Mucosa of descending colon (tissue), 3 donors: ENCODE results near the gene ZNF407. TPM values are rescaled to one million over a fixed set of nuclear protein-coding genes. Genes with fewer than 3 reads are reported as not detected.

Experiments used
- ATAC-seq: fragments of 200-7000 bp; cut with Tn5 transposase; one replicate; pipeline ENCODE4 v1.9.1; 2020; ENCODE audit warnings: mild to moderate bottlenecking, moderate library complexity
- DNase-seq, 3 donors: peaks; one replicate each; pipeline ENCODE4 v3.0.0-alpha.2; 2020
- H3K36me3 ChIP-seq: fragments of 200-600 bp; one replicate; pipeline ENCODE4 v1.8.0; 2021; ENCODE audit warnings: low read depth, mild to moderate bottlenecking
- H3K4me1 ChIP-seq: fragments of 200-600 bp; one replicate; pipeline ENCODE4 v1.8.0; 2021; ENCODE audit warnings: low read depth, mild to moderate bottlenecking
- H3K4me3 ChIP-seq: fragments of 200-600 bp; one replicate; pipeline ENCODE4 v1.8.0; 2021; ENCODE audit warnings: mild to moderate bottlenecking
- H3K9me3 ChIP-seq: fragments of 200-600 bp; one replicate; pipeline ENCODE4 v1.8.0; 2021; ENCODE audit warnings: mild to moderate bottlenecking
- CTCF ChIP-seq: fragments of 200-600 bp; IDR thresholded peaks from one replicate; pipeline ENCODE4 v1.8.0; 2022; ENCODE audit warnings: antibody characterized with exemption, mild to moderate bottlenecking
- intact Hi-C, 2 donors: fragments of 100-400 bp; cut with DNase I in 1 of 2; cut with micrococcal nuclease in 1 of 2; formaldehyde crosslinking; loops; one replicate each; pipeline versions ENCODE4 v1.11.0 to v1.11.1; 2022; cut with DNase I, micrococcal nuclease
- total RNA-seq, 3 donors: library from RNA; stranded (reverse); fragmentation: NEBNext Ultra II Directional in 2 of 3; extraction: Animal tissue kit (Norgen Biotek cat#: 25700) in 2 of 3; gene quantifications; one replicate each; pipeline versions ENCODE4 v1.2.1 to v1.2.4, GENCODE V29; 2021 to 2023
- donor health status: DM: no; HTN: no; CAD: no; lungs with moderate emphysema.
- donor health status: DM: no; HTN: no; CAD: no.
- donor health status: DM: no; HTN: yes; CAD: no.

Gene ZNF407
- total RNA-seq, 3 donors from 2014 or later, result 13.0 to 25.1 (median 18.8) TPM

GRCh38 chr18:75037689-75037955 lies 440.0 kb downstream of the ZNF407 start:
- ATAC-seq (no peak), DNase-seq (no peak)

GRCh38 chr18:75041586-75041985 lies 443.9 kb downstream of the ZNF407 start:
- H3K4me1 ChIP-seq, result no peaks in the 10 kb centered on the region
- ATAC-seq, result peak; percentile 48
- intact Hi-C loops, result no loop called here

More at GRCh38 chr18:75037689-75037955, 440.0 kb downstream of the ZNF407 start:
- H3K36me3 ChIP-seq, result no peaks in the 10 kb centered on the region
- intact Hi-C loops, result no loop called here
- H3K9me3 ChIP-seq, result no peaks in the 10 kb centered on the region
- H3K4me3 ChIP-seq, result no peak overlapping the region
- no peaks in the 10 kb centered on the region for H3K4me1 ChIP-seq
- TF ChIP-seq CTCF, result no peak

GRCh38 chr18:75043478-75043877 lies 445.8 kb downstream of the ZNF407 start:
- H3K4me1 ChIP-seq, result no peaks in the 10 kb centered on the region
- DNase-seq, result no peak
- no peaks in the 10 kb centered on the region for H3K9me3 ChIP-seq
- TF ChIP-seq CTCF, result no peak
- no peaks in the 10 kb centered on the region for H3K36me3 ChIP-seq
- intact Hi-C loops, result no loop called here
- no peak for ATAC-seq
- H3K4me3 ChIP-seq, result no peak overlapping the region

More at GRCh38 chr18:75041586-75041985, 443.9 kb downstream of the ZNF407 start:
- TF ChIP-seq CTCF, result no peak
- Histone ChIP-seq H3K4me3 (no peak overlapping the region), H3K36me3 (no peaks in the 10 kb centered on the region), H3K9me3 (no peaks in the 10 kb centered on the region)
- DNase-seq, result peak in 1 of 3 donors; percentile 28

GRCh38 chr18:75044296-75044695 lies 446.6 kb downstream of the ZNF407 start:
- Histone ChIP-seq H3K4me3 (no peak overlapping the region), H3K9me3 (no peaks in the 10 kb centered on the region), H3K4me1 (no peaks in the 10 kb centered on the region), H3K36me3 (no peaks in the 10 kb centered on the region)
- no peak for TF ChIP-seq CTCF
- ATAC-seq, result no peak
- intact Hi-C loops, result no loop called here
- DNase-seq, result no peak

GRCh38 chr18:75044791-75045190 lies 447.1 kb downstream of the ZNF407 start:
- H3K4me3 ChIP-seq, result no peak overlapping the region
- ATAC-seq (no peak), DNase-seq (no peak)
- intact Hi-C loops, result no loop called here
- H3K36me3 ChIP-seq, result no peaks in the 10 kb centered on the region
- no peaks in the 10 kb centered on the region for H3K9me3 ChIP-seq
- no peak for TF ChIP-seq CTCF
- H3K4me1 ChIP-seq, result no peaks in the 10 kb centered on the region

GRCh38 chr18:75045272-75045671 lies 447.6 kb downstream of the ZNF407 start:
- no peak for ATAC-seq
- Histone ChIP-seq H3K4me3 (no peak overlapping the region), H3K9me3 (no peaks in the 10 kb centered on the region), H3K36me3 (no peaks in the 10 kb centered on the region), H3K4me1 (no peaks in the 10 kb centered on the region)
- TF ChIP-seq CTCF, result no peak
- intact Hi-C loops, result no loop called here
- DNase-seq, result no peak
